ENCODE measurements around the gene KIAA1217. TPM values are rescaled to one million over a fixed set of nuclear protein-coding genes. Genes with fewer than 3 reads are reported as not detected.

KIAA1217 gene
- total RNA-seq, 1 donor from 2014 or later, result 54.3 TPM

GRCh38 chr10:24542314-24543270, 333.7 kb downstream of the KIAA1217 start:
- H3K9me3 ChIP-seq, result no peaks in the 10 kb centered on the region
- TF ChIP-seq POLR2A (IDR thresholded peaks at IDR 0.05), result no peak
- no peak for TF ChIP-seq POLR2AphosphoS5 (IDR thresholded peaks at IDR 0.05; ENCODE audit: insufficient read depth in 1 of 2, low read depth in 1 of 2)
- TF ChIP-seq CTCF (IDR thresholded peaks at IDR 0.05), result no peak
- H3K27me3 ChIP-seq, result no peaks in the 10 kb centered on the region
- no peak for DNase-seq (ENCODE audit: extremely low spot score in 2 of 2)
- intact Hi-C loops (cut with DNase I), result no loop called here
- H3K4me3 ChIP-seq, result no peak overlapping the region
- H3K36me3 ChIP-seq, result peaks cover 0 to 9% of the 10 kb centered on the region in 2 donors
- H3K4me1 ChIP-seq, result no peaks in the 10 kb centered on the region
- no peak overlapping the region for H3K27ac ChIP-seq

GRCh38 chr10:24544776-24545175, 335.8 kb downstream of the KIAA1217 start:
- H3K27ac ChIP-seq, result no peak overlapping the region

GRCh38 chr10:24545585-24545984, 336.6 kb downstream of the KIAA1217 start:
- Histone ChIP-seq H3K9me3 (no peaks in the 10 kb centered on the region), H3K27ac (no peak overlapping the region), H3K4me1 (no peaks in the 10 kb centered on the region), H3K36me3 (no peaks in the 10 kb centered on the region), H3K27me3 (no peaks in the 10 kb centered on the region), H3K4me3 (no peak overlapping the region)
- TF ChIP-seq POLR2AphosphoS5 (IDR thresholded peaks at IDR 0.05; ENCODE audit: insufficient read depth in 1 of 2, low read depth in 1 of 2), result no peak
- TF ChIP-seq POLR2A (IDR thresholded peaks at IDR 0.05), result no peak
- no peak for TF ChIP-seq CTCF (IDR thresholded peaks at IDR 0.05)
- intact Hi-C loops (cut with DNase I), result no loop called here
- no peak for DNase-seq (ENCODE audit: extremely low spot score in 2 of 2)

More at GRCh38 chr10:24544776-24545175, 335.8 kb downstream of the KIAA1217 start:
- H3K4me3 ChIP-seq, result no peak overlapping the region
- H3K27me3 ChIP-seq, result no peaks in the 10 kb centered on the region
- TF ChIP-seq POLR2A (IDR thresholded peaks at IDR 0.05), result no peak
- no peak for TF ChIP-seq POLR2AphosphoS5 (IDR thresholded peaks at IDR 0.05; ENCODE audit: insufficient read depth in 1 of 2, low read depth in 1 of 2)
- no peak for TF ChIP-seq CTCF (IDR thresholded peaks at IDR 0.05)
- intact Hi-C loops (cut with DNase I), result no loop called here
- no peak for DNase-seq (ENCODE audit: extremely low spot score in 2 of 2)
- no peaks in the 10 kb centered on the region for H3K4me1 ChIP-seq
- no peaks in the 10 kb centered on the region for H3K9me3 ChIP-seq
- H3K36me3 ChIP-seq, result peaks cover 0 to 2% of the 10 kb centered on the region in 2 donors

DNA sequence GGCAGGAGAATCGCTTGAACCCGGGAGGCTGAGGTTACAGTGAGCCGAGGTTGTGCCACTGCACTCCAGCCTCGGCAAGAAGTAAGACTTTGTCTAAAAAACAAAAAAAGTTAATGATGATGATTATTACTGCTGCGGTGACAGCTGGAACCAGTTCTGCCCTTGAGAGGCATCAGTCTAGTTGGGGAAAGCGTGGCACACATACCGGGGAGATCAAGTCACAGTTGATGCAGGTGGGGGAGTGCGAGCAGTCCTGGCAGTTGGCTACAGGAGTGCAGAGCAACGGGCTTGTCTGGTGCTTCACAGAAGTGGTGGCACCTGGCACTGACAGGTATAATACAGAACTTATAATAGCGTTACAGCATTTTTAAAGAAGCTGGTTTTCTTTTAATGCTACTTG, 341.7 kb downstream of the KIAA1217 start:
- no peak overlapping the region for H3K27ac ChIP-seq
- H3K36me3 ChIP-seq, result no peaks in the 10 kb centered on the region
- intact Hi-C loops (cut with DNase I), result no loop called here
- no peak for TF ChIP-seq CTCF (IDR thresholded peaks at IDR 0.05)
- no peak for TF ChIP-seq POLR2AphosphoS5 (IDR thresholded peaks at IDR 0.05; ENCODE audit: insufficient read depth in 1 of 2, low read depth in 1 of 2)
- TF ChIP-seq POLR2A (IDR thresholded peaks at IDR 0.05), result no peak
- H3K4me3 ChIP-seq, result no peak overlapping the region
- peaks cover 10% of the 10 kb centered on the region for H3K4me1 ChIP-seq
- no peaks in the 10 kb centered on the region for H3K27me3 ChIP-seq
- no peaks in the 10 kb centered on the region for H3K9me3 ChIP-seq
- DNase-seq (ENCODE audit: extremely low spot score in 2 of 2), result no peak

DNA sequence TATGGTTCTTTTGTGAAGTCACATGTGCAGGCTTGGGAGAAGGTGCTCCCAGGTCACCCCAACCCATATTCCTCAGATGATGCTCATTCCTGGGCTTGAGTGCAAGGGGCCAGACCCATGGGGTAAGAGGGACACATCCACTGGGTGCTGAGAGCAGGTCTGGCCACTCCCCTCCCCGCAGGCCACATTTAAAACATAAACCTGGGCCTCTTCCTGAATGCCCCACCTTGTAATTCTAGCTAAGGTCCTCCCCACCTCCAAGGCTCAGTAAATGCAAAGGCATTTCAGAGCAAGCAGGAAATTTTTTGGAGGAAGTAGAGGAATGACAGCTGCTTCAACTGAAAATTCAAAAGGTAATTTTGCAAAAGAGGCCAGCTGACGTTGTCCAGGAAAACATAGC, 342.2 kb downstream of the KIAA1217 start:
- H3K36me3 ChIP-seq, result no peaks in the 10 kb centered on the region
- no peaks in the 10 kb centered on the region for H3K27me3 ChIP-seq
- no peak overlapping the region for H3K4me3 ChIP-seq
- TF ChIP-seq POLR2AphosphoS5 (IDR thresholded peaks at IDR 0.05; ENCODE audit: insufficient read depth in 1 of 2, low read depth in 1 of 2) (no peak), CTCF (IDR thresholded peaks at IDR 0.05) (no peak), POLR2A (IDR thresholded peaks at IDR 0.05) (no peak)
- no peak for DNase-seq (ENCODE audit: extremely low spot score in 2 of 2)
- peaks cover 10% of the 10 kb centered on the region for H3K4me1 ChIP-seq
- no peak overlapping the region for H3K27ac ChIP-seq
- intact Hi-C loops (cut with DNase I), result no loop called here
- no peaks in the 10 kb centered on the region for H3K9me3 ChIP-seq
